SH-SY5Y (cell line): Measurements from ENCODE around the gene POU6F2.

ENCODE experiments used
- GATA2 ChIP-seq: IDR thresholded peaks from 2 replicates; pipeline ENCODE4 v1.6.1; 2011; ENCODE audit warnings: mild to moderate bottlenecking, low read depth, low read length
- GATA3 ChIP-seq: IDR thresholded peaks from 2 replicates; pipeline ENCODE4 v1.6.1; 2011; ENCODE audit warnings: low read depth, mild to moderate bottlenecking, low read length, moderate library complexity

DNA sequence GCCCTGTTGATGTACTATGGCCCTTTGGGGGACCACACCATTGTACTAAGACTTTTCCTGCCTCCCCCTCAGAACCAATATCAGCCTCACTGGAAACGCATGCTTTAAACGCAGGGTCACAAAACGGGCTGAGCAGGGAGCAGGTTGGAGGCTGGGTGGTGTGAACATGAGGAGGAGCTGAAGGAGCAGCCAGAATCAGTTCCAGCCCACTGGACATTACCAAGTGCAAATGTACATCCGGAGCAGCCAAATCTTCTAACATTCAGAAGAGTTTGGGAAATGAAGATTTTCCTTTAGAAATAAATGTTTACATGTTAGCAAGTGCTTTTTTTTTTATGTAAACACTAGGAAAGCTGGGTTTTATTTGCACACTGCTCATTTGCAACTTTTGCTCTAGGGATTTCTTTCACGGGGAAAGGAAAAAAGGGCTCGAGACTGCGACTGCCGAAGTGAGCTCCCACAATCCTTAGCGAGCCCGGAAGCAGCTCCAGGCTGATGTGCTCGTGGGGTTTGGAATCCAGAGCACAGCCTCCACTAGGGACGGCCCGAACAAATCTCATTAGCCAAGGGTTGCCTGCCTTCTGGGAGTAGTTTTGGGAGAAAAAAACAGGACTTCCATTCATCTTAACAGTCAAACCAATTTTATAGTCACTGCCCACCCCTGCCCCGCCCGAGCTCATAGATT, 480.5 kb downstream of the POU6F2 start:
- TF ChIP-seq GATA3, result no peak
- no peak for TF ChIP-seq GATA2
